ENCODE results near the gene ANKZF1. TPM values are rescaled to one million over a fixed set of nuclear protein-coding genes. Genes with fewer than 3 reads are reported as not detected.
A peak's percentile ranks its signal among the peaks of the same experiment; 100 is the strongest.

Gene ANKZF1
- total RNA-seq, 1 donor from 2014 or later: 50.3 TPM

DNA sequence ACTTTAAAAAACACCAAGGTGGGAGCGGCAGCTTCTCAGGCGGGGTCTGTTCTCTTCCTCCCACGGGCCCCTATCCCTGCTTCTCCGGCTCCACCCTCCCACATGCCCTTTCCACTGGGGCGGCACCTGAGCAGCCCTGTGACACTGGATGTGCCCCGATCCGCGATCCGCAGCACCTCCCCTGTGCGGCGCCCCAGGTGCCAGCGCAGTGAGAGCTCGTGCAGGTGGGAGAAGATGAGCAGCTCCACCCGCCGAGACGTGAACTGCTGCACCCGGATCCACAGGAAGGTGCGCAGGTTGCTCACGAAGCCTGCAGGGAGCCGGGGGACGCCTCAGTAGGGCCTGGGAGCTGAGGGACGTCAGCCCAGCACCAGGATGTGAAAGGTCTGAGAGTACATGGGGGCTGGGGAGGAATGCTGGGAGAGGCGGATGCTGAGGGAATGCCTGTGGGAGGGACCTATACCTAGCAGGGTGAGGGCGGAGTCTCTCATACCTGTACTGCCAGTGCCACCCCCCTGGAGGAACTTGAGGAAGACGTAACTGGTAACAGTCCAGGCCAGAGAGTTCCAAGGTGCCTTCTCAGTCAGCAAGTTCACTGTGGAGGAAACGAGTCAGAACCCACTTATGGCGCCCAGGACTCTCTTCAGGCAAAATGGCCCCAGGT is 13.6 kb upstream of the ANKZF1 start:
- DNase-seq (ENCODE audit: low read depth): no peak
- TF ChIP-seq CTCF (conservative IDR thresholded peaks at IDR 0.05; ENCODE audit: low read depth, low read length): no peak
- H3K4me3 ChIP-seq (ENCODE audit: low read depth, low read length): no peak overlapping the region

DNA sequence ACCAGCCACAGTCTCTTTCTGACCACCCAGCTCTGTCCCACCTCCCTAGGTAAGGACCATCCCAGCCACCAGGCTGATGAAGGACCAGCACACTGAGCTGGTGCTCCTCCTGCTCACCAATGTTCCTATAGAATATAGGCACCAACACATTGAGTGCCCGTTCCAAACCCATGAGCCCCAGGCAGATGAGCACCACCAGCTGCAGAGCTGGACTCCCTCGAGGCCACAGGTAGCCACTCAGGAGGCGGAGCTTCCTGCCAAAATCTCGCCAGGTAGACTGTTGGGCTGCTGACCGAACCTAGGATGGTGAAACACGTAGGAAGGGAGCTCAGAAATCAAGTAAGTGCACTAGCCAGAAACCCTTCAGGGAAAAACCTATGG is 13.1 kb upstream of the ANKZF1 start:
- no peak for DNase-seq (ENCODE audit: low read depth)

GRCh38 chr2:219218217-219218731 is 11.3 kb upstream of the ANKZF1 start:
- DNase-seq (ENCODE audit: low read depth): no peak
- peak overlapping the region; percentile 62 for H3K4me3 ChIP-seq (ENCODE audit: low read depth, low read length)

More for the DNA sequence above, 13.1 kb upstream of the ANKZF1 start:
- H3K4me3 ChIP-seq (ENCODE audit: low read depth, low read length): no peak overlapping the region
- no peak for TF ChIP-seq CTCF (conservative IDR thresholded peaks at IDR 0.05; ENCODE audit: low read depth, low read length)

DNA sequence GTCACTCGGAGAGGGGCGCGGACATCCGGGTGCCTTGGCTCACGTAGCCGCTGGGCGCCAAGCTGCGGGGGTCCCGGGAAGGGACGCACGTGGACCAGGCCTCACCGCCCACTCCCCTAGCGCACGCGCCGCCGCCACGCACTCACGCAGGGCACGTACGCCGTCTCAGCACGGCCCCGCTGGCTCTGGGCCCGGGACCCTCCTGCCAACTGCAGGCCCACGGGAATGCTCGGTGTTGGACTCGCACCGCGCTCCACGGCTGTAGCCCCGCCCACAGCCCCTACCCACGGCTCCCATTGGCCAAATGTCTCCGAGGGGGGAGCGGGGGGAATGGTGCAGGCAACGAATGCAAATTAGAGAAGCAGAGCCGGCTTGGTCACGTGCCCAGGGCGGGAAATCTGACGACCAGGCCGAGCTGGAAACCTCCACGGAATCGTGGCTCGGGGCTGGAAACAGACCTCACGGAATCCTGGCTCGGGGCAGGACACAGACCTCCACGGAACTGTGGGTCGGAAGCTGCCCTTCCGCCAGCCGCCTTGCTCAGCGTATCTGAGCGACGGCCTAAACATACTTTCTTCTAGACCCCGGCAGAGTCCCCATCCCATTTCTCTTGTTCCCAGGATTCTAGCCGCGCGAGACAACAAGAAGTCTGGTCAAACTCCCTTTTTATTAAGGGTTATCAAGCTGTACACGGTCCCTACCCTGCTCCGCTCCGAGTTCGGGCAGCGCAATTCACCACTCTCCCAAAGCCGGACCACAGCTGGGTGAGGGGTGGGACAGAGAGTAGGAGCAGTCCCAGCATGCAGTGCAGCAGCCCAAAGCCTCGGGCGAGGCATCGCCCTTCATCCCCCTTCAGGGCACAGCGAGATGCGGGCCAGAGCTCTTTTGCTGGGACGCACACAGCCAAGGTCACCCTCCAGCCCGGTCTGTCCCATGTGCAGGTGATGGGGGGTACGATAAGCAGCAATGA is 10.6 kb upstream of the ANKZF1 start, which contains the start of gene ABCB6:
ABCB6 (minus strand) TSS at position 227 of the 970 bp plus-strand sequence. CDS start 285 bp downstream, outside the sequence.
- no peak for TF ChIP-seq CTCF (conservative IDR thresholded peaks at IDR 0.05; ENCODE audit: low read depth, low read length)
- peak within 1 kb of the TSS; percentile 62 for H3K4me3 ChIP-seq (ENCODE audit: low read depth, low read length)
- no peak for DNase-seq (ENCODE audit: low read depth)

More at GRCh38 chr2:219218217-219218731, 11.3 kb upstream of the ANKZF1 start:
- TF ChIP-seq CTCF (conservative IDR thresholded peaks at IDR 0.05; ENCODE audit: low read depth, low read length): no peak

- DNase-seq (ENCODE audit: low read depth): no peak
- no peak for TF ChIP-seq CTCF (conservative IDR thresholded peaks at IDR 0.05; ENCODE audit: low read depth, low read length)
- H3K4me3 ChIP-seq (ENCODE audit: low read depth, low read length): no peak overlapping the region
Observed at GRCh38 chr2:219219784-219220532, 9.6 kb upstream of the ANKZF1 start.

DNA sequence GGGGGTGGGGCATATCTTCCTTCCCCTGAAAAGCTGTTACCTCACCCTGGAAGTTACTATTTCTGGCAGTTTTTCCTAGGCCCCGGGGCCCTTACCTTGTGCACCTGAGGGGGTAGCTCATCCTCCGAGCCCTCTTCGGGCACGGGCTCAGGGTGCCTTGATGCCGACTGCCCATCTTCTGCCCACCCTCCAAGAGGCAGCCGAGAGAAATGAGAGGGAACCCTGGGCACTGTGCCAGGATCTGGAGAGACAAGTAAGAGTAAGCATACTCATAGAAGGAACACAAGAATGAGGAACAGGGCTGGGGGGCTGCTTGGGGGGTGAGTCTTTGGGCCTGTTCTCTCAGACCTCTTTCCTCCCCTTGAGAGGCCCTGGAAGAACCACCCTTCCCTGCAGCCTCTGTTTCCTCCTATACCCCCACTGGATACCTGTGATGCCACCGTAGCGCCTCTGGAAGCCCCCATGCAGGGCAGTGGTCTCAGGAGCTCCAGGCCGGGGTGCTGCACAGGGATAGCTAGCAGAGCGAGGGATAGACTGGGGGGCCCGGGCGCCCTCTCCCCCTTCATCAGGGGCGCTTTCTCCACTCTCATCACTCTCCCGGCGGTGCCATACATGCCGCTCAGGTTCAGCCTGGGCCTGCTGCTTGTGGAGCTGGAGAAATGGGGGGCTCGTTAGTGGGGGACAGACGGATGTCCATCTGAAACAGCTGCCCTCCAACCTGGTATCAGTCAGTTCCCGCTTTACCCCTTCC is 8.8 kb upstream of the ANKZF1 start:
- no peak overlapping the region for H3K4me3 ChIP-seq (ENCODE audit: low read depth, low read length)
- no peak for TF ChIP-seq CTCF (conservative IDR thresholded peaks at IDR 0.05; ENCODE audit: low read depth, low read length)
- DNase-seq (ENCODE audit: low read depth): no peak

Data from epithelial cell of proximal tubule (primary cell).